ENCODE data around the gene PCDH9.

Gene PCDH9

DNA sequence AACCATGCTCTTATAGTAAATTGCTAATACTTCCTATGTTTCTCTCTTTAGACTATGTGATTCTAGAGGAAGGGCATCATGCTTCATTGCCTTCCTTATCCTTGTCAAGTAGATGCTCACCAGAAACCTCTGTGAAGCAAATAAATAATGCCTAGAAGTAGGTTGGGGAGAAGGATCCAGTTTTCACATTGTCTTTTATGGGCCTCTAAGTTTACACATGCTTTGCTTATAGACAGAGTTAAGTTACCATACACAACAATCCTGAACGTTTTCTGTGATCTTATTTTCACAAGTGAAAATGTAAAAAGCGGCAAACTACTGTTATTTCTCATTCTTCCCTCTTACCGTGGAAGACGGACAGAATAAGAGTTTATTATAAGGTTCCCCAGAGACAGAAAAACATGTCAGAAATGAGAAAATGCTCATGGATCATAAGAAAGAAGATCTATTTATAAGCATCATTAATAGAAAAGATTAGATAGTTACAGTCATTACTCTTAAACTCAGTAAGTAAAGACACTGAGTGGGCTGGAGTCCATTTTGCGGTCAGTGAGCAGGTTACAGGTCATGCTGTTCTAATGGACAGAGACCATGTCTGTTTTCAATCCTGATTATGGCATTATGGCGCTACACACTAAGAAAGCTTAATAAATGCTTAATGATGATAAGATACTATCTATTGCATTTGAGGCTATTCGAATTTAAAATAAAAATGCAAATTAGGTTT, 723.9 kb downstream of the PCDH9 start:
- Histone ChIP-seq H3K36me3 (ENCODE audit: low read length) (no peaks in the 10 kb centered on the region), H3K9ac (ENCODE audit: low read length) (no peak overlapping the region), H4K20me1 (ENCODE audit: low read depth, low read length) (no peaks in the 10 kb centered on the region), H3K79me2 (ENCODE audit: insufficient read depth, low read length) (no peaks in the 10 kb centered on the region), H2AFZ (ENCODE audit: low read depth, low read length, severe bottlenecking) (no peak overlapping the region), H3K27me3 (ENCODE audit: low read length) (no peaks in the 10 kb centered on the region), H3F3A (ENCODE audit: insufficient read depth) (no peaks in the 10 kb centered on the region), H3K9me3 (ENCODE audit: insufficient read depth, low read length) (no peaks in the 10 kb centered on the region), H3K4me3 (ENCODE audit: insufficient read depth, low read length, poor library complexity, severe bottlenecking) (no peak overlapping the region), H3K9me2 (replicated peaks; ENCODE audit: insufficient read depth, low read length) (no peaks in the 10 kb centered on the region), H3K4me2 (ENCODE audit: low read depth, low read length, poor library complexity, severe bottlenecking) (no peak overlapping the region), H3K27ac (ENCODE audit: low read depth, low read length) (no peak overlapping the region)
- TF ChIP-seq, protein P1, sequence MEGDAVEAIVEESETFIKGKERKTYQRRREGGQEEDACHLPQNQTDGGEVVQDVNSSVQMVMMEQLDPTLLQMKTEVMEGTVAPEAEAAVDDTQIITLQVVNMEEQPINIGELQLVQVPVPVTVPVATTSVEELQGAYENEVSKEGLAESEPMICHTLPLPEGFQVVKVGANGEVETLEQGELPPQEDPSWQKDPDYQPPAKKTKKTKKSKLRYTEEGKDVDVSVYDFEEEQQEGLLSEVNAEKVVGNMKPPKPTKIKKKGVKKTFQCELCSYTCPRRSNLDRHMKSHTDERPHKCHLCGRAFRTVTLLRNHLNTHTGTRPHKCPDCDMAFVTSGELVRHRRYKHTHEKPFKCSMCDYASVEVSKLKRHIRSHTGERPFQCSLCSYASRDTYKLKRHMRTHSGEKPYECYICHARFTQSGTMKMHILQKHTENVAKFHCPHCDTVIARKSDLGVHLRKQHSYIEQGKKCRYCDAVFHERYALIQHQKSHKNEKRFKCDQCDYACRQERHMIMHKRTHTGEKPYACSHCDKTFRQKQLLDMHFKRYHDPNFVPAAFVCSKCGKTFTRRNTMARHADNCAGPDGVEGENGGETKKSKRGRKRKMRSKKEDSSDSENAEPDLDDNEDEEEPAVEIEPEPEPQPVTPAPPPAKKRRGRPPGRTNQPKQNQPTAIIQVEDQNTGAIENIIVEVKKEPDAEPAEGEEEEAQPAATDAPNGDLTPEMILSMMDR (IDR thresholded peaks at IDR 0.05; ENCODE audit: insufficient read depth, low read length, poor library complexity, severe bottlenecking): no peak
- TF ChIP-seq EZH2phosphoT487 (conservative IDR thresholded peaks at IDR 0.05; ENCODE audit: low read length): no peak

DNA sequence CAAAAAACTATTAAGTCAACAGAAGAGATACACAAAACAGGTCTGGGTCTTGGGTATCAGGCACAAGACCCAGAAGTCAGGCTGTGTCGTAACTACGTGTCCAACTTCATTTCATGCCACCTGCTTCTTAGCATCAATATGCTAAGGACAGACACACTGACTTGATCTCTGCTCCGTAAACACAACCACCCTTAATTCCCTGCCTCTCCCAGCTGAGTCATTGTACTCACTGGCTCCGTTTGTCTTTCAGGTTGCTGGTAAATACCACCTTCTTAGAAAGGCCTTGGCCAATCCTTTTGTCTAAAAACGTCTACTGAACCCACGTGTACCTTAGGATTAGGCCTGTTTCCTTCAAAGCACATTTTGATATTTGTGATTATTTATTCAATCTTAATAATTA, 726.2 kb downstream of the PCDH9 start:
- Histone ChIP-seq H3K79me2 (ENCODE audit: insufficient read depth, low read length) (no peaks in the 10 kb centered on the region), H3F3A (ENCODE audit: insufficient read depth) (no peaks in the 10 kb centered on the region), H2AFZ (ENCODE audit: low read depth, low read length, severe bottlenecking) (no peak overlapping the region), H3K9me2 (replicated peaks; ENCODE audit: insufficient read depth, low read length) (no peaks in the 10 kb centered on the region), H3K27ac (ENCODE audit: low read depth, low read length) (no peak overlapping the region), H3K4me3 (ENCODE audit: insufficient read depth, low read length, poor library complexity, severe bottlenecking) (no peak overlapping the region), H3K4me2 (ENCODE audit: low read depth, low read length, poor library complexity, severe bottlenecking) (no peak overlapping the region), H3K9me3 (ENCODE audit: insufficient read depth, low read length) (no peaks in the 10 kb centered on the region), H4K20me1 (ENCODE audit: low read depth, low read length) (no peaks in the 10 kb centered on the region), H3K9ac (ENCODE audit: low read length) (no peak overlapping the region), H3K36me3 (ENCODE audit: low read length) (no peaks in the 10 kb centered on the region), H3K27me3 (ENCODE audit: low read length) (no peaks in the 10 kb centered on the region)
- TF ChIP-seq, protein P1 (IDR thresholded peaks at IDR 0.05; ENCODE audit: insufficient read depth, low read length, poor library complexity, severe bottlenecking): no peak
- no peak for TF ChIP-seq EZH2phosphoT487 (conservative IDR thresholded peaks at IDR 0.05; ENCODE audit: low read length)

DNA sequence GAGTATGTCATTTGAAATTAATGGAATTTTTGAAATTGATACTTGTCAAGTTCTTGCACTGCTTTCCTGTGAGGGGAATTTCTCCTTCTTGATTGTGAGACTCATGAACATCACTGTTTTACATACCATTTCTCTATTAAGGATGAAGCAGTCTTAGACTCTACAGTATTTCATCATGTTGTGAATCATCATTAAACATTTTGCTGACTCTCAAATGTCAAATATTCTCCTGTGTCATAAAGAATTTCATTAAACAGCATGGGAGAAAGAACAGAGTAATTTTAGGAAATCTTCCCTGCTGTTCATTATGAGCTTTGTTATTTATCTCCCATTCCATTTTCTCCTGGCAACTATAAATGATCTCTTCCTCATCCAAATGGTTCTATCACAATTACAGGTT, 729.0 kb downstream of the PCDH9 start:
- no peaks in the 10 kb centered on the region for H3K79me2 ChIP-seq (ENCODE audit: insufficient read depth, low read length)
- H3K4me3 ChIP-seq (ENCODE audit: insufficient read depth, low read length, poor library complexity, severe bottlenecking): no peak overlapping the region
- H3K9me3 ChIP-seq (ENCODE audit: insufficient read depth, low read length): no peaks in the 10 kb centered on the region
- TF ChIP-seq EZH2phosphoT487 (conservative IDR thresholded peaks at IDR 0.05; ENCODE audit: low read length): no peak
- TF ChIP-seq, protein P1 (IDR thresholded peaks at IDR 0.05; ENCODE audit: insufficient read depth, low read length, poor library complexity, severe bottlenecking): no peak
- H4K20me1 ChIP-seq (ENCODE audit: low read depth, low read length): no peaks in the 10 kb centered on the region
- no peak overlapping the region for H3K27ac ChIP-seq (ENCODE audit: low read depth, low read length)
- no peak overlapping the region for H3K4me2 ChIP-seq (ENCODE audit: low read depth, low read length, poor library complexity, severe bottlenecking)
- H3K36me3 ChIP-seq (ENCODE audit: low read length): no peaks in the 10 kb centered on the region
- no peak overlapping the region for H3K9ac ChIP-seq (ENCODE audit: low read length)
- H3K9me2 ChIP-seq (replicated peaks; ENCODE audit: insufficient read depth, low read length): no peaks in the 10 kb centered on the region
- H2AFZ ChIP-seq (ENCODE audit: low read depth, low read length, severe bottlenecking): no peak overlapping the region
- H3K27me3 ChIP-seq (ENCODE audit: low read length): no peaks in the 10 kb centered on the region
- no peaks in the 10 kb centered on the region for H3F3A ChIP-seq (ENCODE audit: insufficient read depth)

Data from SU-DHL-6 (cell line).